ENCODE results near the gene FILIP1L. TPM values are rescaled to one million over a fixed set of nuclear protein-coding genes. Genes with fewer than 3 reads are reported as not detected.

FILIP1L gene
- total RNA-seq, 1 donor from 2014 or later, result 19.4 TPM

DNA sequence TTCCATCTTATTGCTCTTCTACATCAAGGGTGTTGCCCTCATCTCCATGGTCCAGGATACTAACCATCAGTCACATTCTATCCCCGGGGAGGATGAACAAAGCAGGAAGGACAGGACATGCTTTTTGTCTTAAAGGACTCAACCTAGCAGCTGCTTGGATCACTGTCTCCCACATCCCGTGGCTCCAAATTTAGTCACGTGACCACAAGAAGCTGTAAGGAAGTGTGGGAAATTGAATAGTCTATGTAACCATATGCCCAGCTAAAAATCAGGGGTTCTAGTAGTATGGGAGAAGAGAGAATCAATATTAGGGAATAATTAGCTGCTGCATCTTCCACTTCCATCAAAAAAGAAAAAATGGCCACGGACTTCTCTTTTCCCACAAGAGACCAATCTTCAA lies 314.9 kb downstream of the FILIP1L start:
- H3K27ac Mint-ChIP-seq, result no peak overlapping the region
- DNase-seq (ENCODE audit: low spot score, unreplicated experiment), result no peak
- no peaks in the 10 kb centered on the region for H3K4me1 Mint-ChIP-seq (ENCODE audit: low read depth)
- peaks cover 5% of the 10 kb centered on the region for H3K9me3 Mint-ChIP-seq (ENCODE audit: low read depth)
- H3K27me3 Mint-ChIP-seq, result no peaks in the 10 kb centered on the region
- no peak overlapping the region for H3K4me3 Mint-ChIP-seq (ENCODE audit: low read depth)
- H3K36me3 Mint-ChIP-seq (ENCODE audit: insufficient read depth), result peaks cover 3% of the 10 kb centered on the region
- TF ChIP-seq, protein P1, sequence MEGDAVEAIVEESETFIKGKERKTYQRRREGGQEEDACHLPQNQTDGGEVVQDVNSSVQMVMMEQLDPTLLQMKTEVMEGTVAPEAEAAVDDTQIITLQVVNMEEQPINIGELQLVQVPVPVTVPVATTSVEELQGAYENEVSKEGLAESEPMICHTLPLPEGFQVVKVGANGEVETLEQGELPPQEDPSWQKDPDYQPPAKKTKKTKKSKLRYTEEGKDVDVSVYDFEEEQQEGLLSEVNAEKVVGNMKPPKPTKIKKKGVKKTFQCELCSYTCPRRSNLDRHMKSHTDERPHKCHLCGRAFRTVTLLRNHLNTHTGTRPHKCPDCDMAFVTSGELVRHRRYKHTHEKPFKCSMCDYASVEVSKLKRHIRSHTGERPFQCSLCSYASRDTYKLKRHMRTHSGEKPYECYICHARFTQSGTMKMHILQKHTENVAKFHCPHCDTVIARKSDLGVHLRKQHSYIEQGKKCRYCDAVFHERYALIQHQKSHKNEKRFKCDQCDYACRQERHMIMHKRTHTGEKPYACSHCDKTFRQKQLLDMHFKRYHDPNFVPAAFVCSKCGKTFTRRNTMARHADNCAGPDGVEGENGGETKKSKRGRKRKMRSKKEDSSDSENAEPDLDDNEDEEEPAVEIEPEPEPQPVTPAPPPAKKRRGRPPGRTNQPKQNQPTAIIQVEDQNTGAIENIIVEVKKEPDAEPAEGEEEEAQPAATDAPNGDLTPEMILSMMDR (IDR thresholded peaks at IDR 0.05; ENCODE audit: unreplicated experiment), result no peak

DNA sequence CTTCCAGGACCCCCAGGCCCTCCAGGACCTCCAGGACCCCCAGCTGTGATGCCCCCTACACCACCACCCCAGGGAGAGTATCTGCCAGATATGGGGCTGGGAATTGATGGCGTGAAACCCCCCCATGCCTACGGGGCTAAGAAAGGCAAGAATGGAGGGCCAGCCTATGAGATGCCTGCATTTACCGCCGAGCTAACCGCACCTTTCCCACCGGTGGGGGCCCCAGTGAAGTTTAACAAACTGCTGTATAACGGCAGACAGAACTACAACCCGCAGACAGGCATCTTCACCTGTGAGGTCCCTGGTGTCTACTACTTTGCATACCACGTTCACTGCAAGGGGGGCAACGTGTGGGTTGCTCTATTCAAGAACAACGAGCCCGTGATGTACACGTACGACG lies 318.7 kb downstream of the FILIP1L start:
- Mint-ChIP-seq H3K4me1 (ENCODE audit: low read depth) (no peaks in the 10 kb centered on the region), H3K9me3 (ENCODE audit: low read depth) (no peaks in the 10 kb centered on the region), H3K27ac (no peak overlapping the region), H3K27me3 (peaks cover 2% of the 10 kb centered on the region), H3K4me3 (ENCODE audit: low read depth) (no peak overlapping the region), H3K36me3 (ENCODE audit: insufficient read depth) (no peaks in the 10 kb centered on the region)
- DNase-seq (ENCODE audit: low spot score, unreplicated experiment), result no peak
- TF ChIP-seq, protein P1 (IDR thresholded peaks at IDR 0.05; ENCODE audit: unreplicated experiment), result no peak

DNA sequence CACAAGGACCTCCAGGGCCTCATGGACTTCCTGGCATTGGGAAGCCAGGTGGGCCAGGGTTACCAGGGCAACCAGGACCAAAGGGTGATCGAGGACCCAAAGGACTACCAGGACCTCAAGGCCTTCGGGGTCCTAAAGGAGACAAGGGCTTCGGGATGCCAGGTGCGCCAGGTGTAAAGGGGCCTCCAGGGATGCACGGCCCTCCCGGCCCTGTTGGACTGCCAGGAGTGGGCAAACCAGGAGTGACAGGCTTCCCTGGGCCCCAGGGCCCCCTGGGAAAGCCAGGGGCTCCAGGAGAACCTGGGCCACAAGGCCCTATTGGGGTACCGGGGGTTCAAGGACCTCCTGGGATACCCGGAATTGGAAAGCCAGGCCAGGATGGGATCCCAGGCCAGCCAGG lies 319.8 kb downstream of the FILIP1L start:
- Mint-ChIP-seq H3K27ac (no peak overlapping the region), H3K4me1 (ENCODE audit: low read depth) (no peaks in the 10 kb centered on the region), H3K9me3 (ENCODE audit: low read depth) (no peaks in the 10 kb centered on the region), H3K36me3 (ENCODE audit: insufficient read depth) (no peaks in the 10 kb centered on the region), H3K27me3 (peaks cover 4% of the 10 kb centered on the region), H3K4me3 (ENCODE audit: low read depth) (no peak overlapping the region)
- DNase-seq (ENCODE audit: low spot score, unreplicated experiment), result no peak
- TF ChIP-seq, protein P1 (IDR thresholded peaks at IDR 0.05; ENCODE audit: unreplicated experiment), result no peak

DNA sequence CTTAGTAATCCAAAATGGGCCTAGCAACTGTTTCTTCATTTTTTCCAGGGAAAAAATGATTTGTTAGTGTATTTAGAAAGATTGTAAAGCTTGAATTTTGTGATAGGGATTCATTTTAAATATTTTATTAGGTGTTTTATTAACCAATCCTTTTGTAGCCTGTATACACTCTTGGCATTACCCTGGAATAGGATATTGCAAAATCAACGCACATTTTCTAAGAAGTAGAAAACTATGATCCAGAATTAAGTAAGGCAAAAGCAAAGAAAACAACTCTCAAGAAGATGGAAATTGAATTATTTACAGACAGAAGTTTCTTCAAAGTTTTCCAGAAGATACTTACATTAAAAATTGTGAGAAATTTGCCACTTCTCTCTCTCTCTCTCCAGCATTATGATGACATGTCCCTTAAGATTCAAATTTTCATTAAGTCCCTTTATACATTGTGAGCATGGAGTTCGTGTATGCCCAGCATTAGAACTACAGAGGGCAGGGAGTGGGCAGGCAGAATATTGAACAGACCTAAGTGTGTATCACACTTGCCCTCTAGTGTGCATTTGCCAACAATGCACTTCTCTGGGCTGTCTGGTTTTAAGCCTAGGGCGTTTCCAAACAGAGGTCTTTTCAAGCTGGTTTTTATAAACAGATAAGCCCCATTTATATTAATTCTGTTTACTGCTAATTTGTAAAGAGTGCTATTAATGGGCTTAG lies 325.1 kb downstream of the FILIP1L start:
- H3K4me3 Mint-ChIP-seq (ENCODE audit: low read depth), result no peak overlapping the region
- H3K9me3 Mint-ChIP-seq (ENCODE audit: low read depth), result no peaks in the 10 kb centered on the region
- no peak for DNase-seq (ENCODE audit: low spot score, unreplicated experiment)
- H3K27me3 Mint-ChIP-seq, result peaks cover 9% of the 10 kb centered on the region
- H3K27ac Mint-ChIP-seq, result no peak overlapping the region
- H3K4me1 Mint-ChIP-seq (ENCODE audit: low read depth), result no peaks in the 10 kb centered on the region
- no peaks in the 10 kb centered on the region for H3K36me3 Mint-ChIP-seq (ENCODE audit: insufficient read depth)
- TF ChIP-seq, protein P1 (IDR thresholded peaks at IDR 0.05; ENCODE audit: unreplicated experiment), result peak; percentile 70

Small RNA genes within 50 kb of the gene (microRNA-seq; reads per million reads assigned to microRNA genes)
- not detected for gene MIR3921 (ENCODE audit: borderline number of aligned reads, unreplicated experiment)

Other genes with a start within 250 kb of the FILIP1L start
- 44.6 and 48.8 TPM in 2 replicates for gene TBC1D23, start 146.5 kb upstream of the FILIP1L start, total RNA-seq
- gene NIT2, start 220.3 kb upstream of the FILIP1L start, total RNA-seq, result 54.3 and 61.1 TPM in 2 replicates

Measured in progenitor cell of endocrine pancreas (in vitro differentiated cells).